Measurements from ENCODE around the gene TNKS2. TPM values are rescaled to one million over a fixed set of nuclear protein-coding genes. Genes with fewer than 3 reads are reported as not detected.

The TNKS2 gene
- total RNA-seq, 1 experiment from 2014 or later: 25.4 TPM

DNA sequence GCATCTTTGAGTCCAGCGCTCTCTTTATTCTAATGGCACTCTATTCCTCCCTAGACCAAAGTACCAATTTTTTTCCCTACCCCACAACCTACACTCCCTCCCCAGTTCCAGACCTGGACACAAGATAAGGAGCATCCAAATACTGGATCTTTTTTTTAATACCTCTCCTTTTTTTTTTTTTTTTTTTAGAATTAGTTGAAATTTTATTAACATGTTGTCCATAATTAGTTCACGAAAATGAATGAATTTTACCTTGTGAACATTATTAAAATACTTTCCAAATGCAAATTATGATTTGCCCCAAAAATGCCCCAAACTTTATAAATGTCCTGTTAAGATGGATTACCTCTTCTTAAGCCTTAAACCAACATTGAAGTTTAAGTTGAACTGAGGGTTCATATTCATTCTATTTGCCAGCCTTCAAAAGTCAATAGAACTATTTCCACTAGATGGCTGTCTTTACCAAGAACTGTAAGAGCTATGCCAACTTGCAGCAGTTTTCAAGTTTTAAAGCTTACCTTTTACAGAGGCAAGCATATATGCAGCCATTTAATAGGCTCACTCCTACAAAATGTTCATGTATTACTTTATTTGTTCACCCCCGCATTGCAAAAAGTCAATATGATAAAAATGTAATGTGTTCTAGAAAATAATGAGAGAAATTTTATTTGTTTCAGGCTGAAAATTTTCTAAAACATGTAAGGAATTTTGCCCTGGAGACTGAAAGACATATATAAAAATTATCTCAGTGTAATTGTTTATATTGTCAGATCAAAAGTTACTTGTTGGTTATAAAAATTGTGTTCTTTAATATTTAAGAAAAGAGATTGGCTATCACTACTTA, 39.7 kb upstream of the TNKS2 start:
- no TSS peak for BruUV-seq (replicated peaks)
- TF ChIP-seq EZH2 (IDR thresholded peaks at IDR 0.05; ENCODE audit: low read depth): no peak
- TF ChIP-seq, protein P1, sequence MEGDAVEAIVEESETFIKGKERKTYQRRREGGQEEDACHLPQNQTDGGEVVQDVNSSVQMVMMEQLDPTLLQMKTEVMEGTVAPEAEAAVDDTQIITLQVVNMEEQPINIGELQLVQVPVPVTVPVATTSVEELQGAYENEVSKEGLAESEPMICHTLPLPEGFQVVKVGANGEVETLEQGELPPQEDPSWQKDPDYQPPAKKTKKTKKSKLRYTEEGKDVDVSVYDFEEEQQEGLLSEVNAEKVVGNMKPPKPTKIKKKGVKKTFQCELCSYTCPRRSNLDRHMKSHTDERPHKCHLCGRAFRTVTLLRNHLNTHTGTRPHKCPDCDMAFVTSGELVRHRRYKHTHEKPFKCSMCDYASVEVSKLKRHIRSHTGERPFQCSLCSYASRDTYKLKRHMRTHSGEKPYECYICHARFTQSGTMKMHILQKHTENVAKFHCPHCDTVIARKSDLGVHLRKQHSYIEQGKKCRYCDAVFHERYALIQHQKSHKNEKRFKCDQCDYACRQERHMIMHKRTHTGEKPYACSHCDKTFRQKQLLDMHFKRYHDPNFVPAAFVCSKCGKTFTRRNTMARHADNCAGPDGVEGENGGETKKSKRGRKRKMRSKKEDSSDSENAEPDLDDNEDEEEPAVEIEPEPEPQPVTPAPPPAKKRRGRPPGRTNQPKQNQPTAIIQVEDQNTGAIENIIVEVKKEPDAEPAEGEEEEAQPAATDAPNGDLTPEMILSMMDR (conservative IDR thresholded peaks at IDR 0.05): peak; percentile 71
- Histone ChIP-seq H3K4me3 (no peak overlapping the region), H3K4me2 (no peak overlapping the region), H3K9me3 (ENCODE audit: insufficient read depth, low read depth) (no peaks in the 10 kb centered on the region), H3K27me3 (ENCODE audit: insufficient read depth, low read depth) (no peaks in the 10 kb centered on the region), H3K27ac (no peak overlapping the region), H2AFZ (no peak overlapping the region), H3K9me2 (ENCODE audit: insufficient read depth) (no peaks in the 10 kb centered on the region), H3K79me2 (ENCODE audit: low read depth) (no peaks in the 10 kb centered on the region), H3K4me1 (replicated peaks; ENCODE audit: insufficient read depth) (peaks cover 9% of the 10 kb centered on the region), H3K36me3 (ENCODE audit: low read depth) (no peaks in the 10 kb centered on the region), H3F3A (ENCODE audit: insufficient read depth, low read depth) (no peaks in the 10 kb centered on the region), H4K20me1 (ENCODE audit: insufficient read depth) (no peaks in the 10 kb centered on the region)
- intact Hi-C loops (cut with micrococcal nuclease; ENCODE audit: unreplicated experiment): loop anchor here (2.0 to 10.0 kb wide), 4 partner anchors 56 to 751 kb away; partner anchors contain the start of gene FGFBP3
- CTCF ChIA-PET: interaction anchor here (0.7 kb wide), 1 partner anchor 460 kb away, joined by 3 read pairs; no protein-coding TSS in a partner anchor
- POLR2A ChIA-PET (ENCODE audit: unreplicated experiment): interaction anchor here (0.6 kb wide), 3 partner anchors 170 to 183 kb away, joined by 3 to 4 read pairs (median 3); no protein-coding TSS in a partner anchor
- peak in 1 of 2 experiments; percentile 60 for DNase-seq

GRCh38 chr10:91759581-91759986, 38.6 kb upstream of the TNKS2 start:
- Histone ChIP-seq H3K4me2 (no peak overlapping the region), H3K4me3 (no peak overlapping the region), H3K27me3 (ENCODE audit: insufficient read depth, low read depth) (no peaks in the 10 kb centered on the region), H3K9me3 (ENCODE audit: insufficient read depth, low read depth) (no peaks in the 10 kb centered on the region), H3K36me3 (ENCODE audit: low read depth) (no peaks in the 10 kb centered on the region), H3K4me1 (replicated peaks; ENCODE audit: insufficient read depth) (peaks cover 9% of the 10 kb centered on the region), H3K27ac (no peak overlapping the region), H3F3A (ENCODE audit: insufficient read depth, low read depth) (no peaks in the 10 kb centered on the region), H4K20me1 (ENCODE audit: insufficient read depth) (no peaks in the 10 kb centered on the region), H2AFZ (no peak overlapping the region), H3K9me2 (ENCODE audit: insufficient read depth) (no peaks in the 10 kb centered on the region), H3K79me2 (ENCODE audit: low read depth) (no peaks in the 10 kb centered on the region)
- POLR2A ChIA-PET (ENCODE audit: unreplicated experiment): no interaction called here
- no TSS peak for BruUV-seq (replicated peaks)
- intact Hi-C loops (cut with micrococcal nuclease; ENCODE audit: unreplicated experiment): loop anchor here (2.0 to 10.0 kb wide), 4 partner anchors 55 to 752 kb away; partner anchors contain the start of gene FGFBP3
- TF ChIP-seq EZH2 (IDR thresholded peaks at IDR 0.05; ENCODE audit: low read depth): no peak
- TF ChIP-seq, protein P1 (conservative IDR thresholded peaks at IDR 0.05): no peak
- CTCF ChIA-PET: interaction anchor here (0.5 to 0.6 kb wide), 2 partner anchors 98 to 573 kb away, joined by 4 read pairs; no protein-coding TSS in a partner anchor
- no peak for DNase-seq

DNA sequence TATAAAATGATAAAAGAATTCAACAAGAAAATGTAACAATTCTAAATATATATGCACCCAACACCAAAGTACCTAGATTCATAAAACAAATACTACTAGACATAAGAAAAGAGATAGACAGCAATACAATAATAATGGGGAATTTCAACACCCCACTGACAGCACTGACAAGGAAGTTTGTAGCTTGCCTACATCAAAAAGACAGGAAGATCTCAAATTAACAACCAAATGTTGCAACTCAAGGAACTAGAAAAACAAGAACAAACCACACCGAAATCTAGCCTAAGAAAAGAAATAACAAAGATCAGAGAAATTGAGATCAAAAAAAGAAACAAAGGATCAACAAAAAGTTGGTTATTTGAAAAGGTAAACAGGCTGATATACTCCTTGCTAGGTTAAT, 36.5 kb upstream of the TNKS2 start:
- Histone ChIP-seq H2AFZ (no peak overlapping the region), H3K4me1 (replicated peaks; ENCODE audit: insufficient read depth) (peaks cover 9% of the 10 kb centered on the region), H3K9me2 (ENCODE audit: insufficient read depth) (no peaks in the 10 kb centered on the region), H3K27ac (no peak overlapping the region), H3K4me3 (no peak overlapping the region), H4K20me1 (ENCODE audit: insufficient read depth) (no peaks in the 10 kb centered on the region), H3K27me3 (ENCODE audit: insufficient read depth, low read depth) (no peaks in the 10 kb centered on the region), H3K9me3 (ENCODE audit: insufficient read depth, low read depth) (no peaks in the 10 kb centered on the region), H3K36me3 (ENCODE audit: low read depth) (no peaks in the 10 kb centered on the region), H3F3A (ENCODE audit: insufficient read depth, low read depth) (no peaks in the 10 kb centered on the region), H3K79me2 (ENCODE audit: low read depth) (no peaks in the 10 kb centered on the region), H3K4me2 (peak overlapping the region; percentile 8; the same call in 1 of the 2 replicates)
- no peak for DNase-seq
- ChIA-PET CTCF (interaction anchor here (0.7 kb wide), 1 partner anchor 149 kb away, joined by 3 read pairs; no protein-coding TSS in a partner anchor), POLR2A (ENCODE audit: unreplicated experiment) (no interaction called here)
- intact Hi-C loops (cut with micrococcal nuclease; ENCODE audit: unreplicated experiment): no loop called here
- BruUV-seq (replicated peaks): no TSS peak
- TF ChIP-seq, protein P1 (conservative IDR thresholded peaks at IDR 0.05): no peak
- TF ChIP-seq EZH2 (IDR thresholded peaks at IDR 0.05; ENCODE audit: low read depth): no peak
